CD14-positive monocyte (primary cell): ENCODE measurements around the gene NPC2. TPM values are rescaled to one million over a fixed set of nuclear protein-coding genes. Genes with fewer than 3 reads are reported as not detected.

Source experiments
- DNase-seq, 3 donors: peaks; one replicate each; pipeline ENCODE4 v3.0.0-alpha.2; 2011 to 2022
- H2AFZ ChIP-seq: 2 replicates; pipeline ENCODE4 v1.6.0; 2012; ENCODE audit warnings: mild to moderate bottlenecking, low read depth, low read length, inconsistent platforms; ENCODE audit not compliant: insufficient read depth, poor library complexity, severe bottlenecking
- H3K27ac ChIP-seq, 2 donors: 1 replicate in 1 of 2; 2 replicates in 1 of 2; pipeline ENCODE4 v1.5.1; 2012 to 2013; ENCODE audit warnings: low read length in 2 of 2, control low read depth in 1 of 2, inconsistent platforms in 1 of 2, low read depth in 1 of 2, mild to moderate bottlenecking in 1 of 2
- H3K27me3 ChIP-seq, 2 donors: one replicate each; pipeline versions ENCODE4 v1.6.0 to v1.6.1; 2011 to 2013; ENCODE audit warnings: low read length in 2 of 2; ENCODE audit not compliant: control insufficient read depth in 2 of 2, insufficient read depth in 2 of 2
- H3K36me3 ChIP-seq, 2 donors: replicated peaks in 1 of 2; 1 replicate in 1 of 2; 2 replicates in 1 of 2; pipeline versions ENCODE4 v1.5.1 to v1.6.1; 2012 to 2013; ENCODE audit warnings: low read length in 2 of 2, control low read depth in 1 of 2, inconsistent platforms in 1 of 2, mild to moderate bottlenecking in 1 of 2; ENCODE audit not compliant: insufficient read depth in 2 of 2, control insufficient read depth in 1 of 2
- H3K4me1 ChIP-seq, 2 donors: 1 replicate in 1 of 2; 2 replicates in 1 of 2; pipeline versions ENCODE4 v1.5.1 to v1.6.1; 2012 to 2013; ENCODE audit warnings: low read length in 2 of 2, control low read depth in 1 of 2, inconsistent platforms in 1 of 2, mild to moderate bottlenecking in 1 of 2, moderate library complexity in 1 of 2; ENCODE audit not compliant: insufficient read depth in 2 of 2, control insufficient read depth in 1 of 2
- H3K4me2 ChIP-seq: replicated peaks from 2 replicates; pipeline ENCODE3; 2012; ENCODE audit warnings: low read length, moderate library complexity, mild to moderate bottlenecking; ENCODE audit not compliant: poor library complexity, severe bottlenecking; ENCODE audit errors: extremely low read depth
- H3K4me3 ChIP-seq, 3 experiments: fragments of 200-600 bp in 1 of 3; sonication (generic) in 1 of 3; replicated peaks in 1 of 3; 1 replicate in 2 of 3; 2 replicates in 1 of 3; pipeline ENCODE4 v1.5.1; 2011 to 2013; ENCODE audit warnings: low read length in 3 of 3, mild to moderate bottlenecking in 3 of 3, control low read depth in 2 of 3, low read depth in 2 of 3, inconsistent platforms in 1 of 3, moderate library complexity in 1 of 3
- H3K79me2 ChIP-seq: 2 replicates; pipeline ENCODE4 v1.6.0; 2012; ENCODE audit warnings: mild to moderate bottlenecking, control low read depth, inconsistent platforms, low read length, moderate library complexity; ENCODE audit not compliant: insufficient read depth
- H3K9ac ChIP-seq: 2 replicates; pipeline ENCODE4 v1.6.0; 2017; ENCODE audit warnings: low read length, mild to moderate bottlenecking; ENCODE audit not compliant: insufficient read depth, poor library complexity, severe bottlenecking
- H3K9me3 ChIP-seq, 2 donors: replicated peaks in 1 of 2; 1 replicate in 1 of 2; 2 replicates in 1 of 2; pipeline versions ENCODE4 v1.5.1 to v1.6.1; 2012 to 2013; ENCODE audit warnings: low read length in 2 of 2, control low read depth in 1 of 2; ENCODE audit not compliant: control insufficient read depth in 1 of 2, insufficient read depth in 1 of 2
- H4K20me1 ChIP-seq: 2 replicates; pipeline ENCODE4 v1.6.0; 2012; ENCODE audit warnings: mild to moderate bottlenecking, low read length, control low read depth, moderate library complexity; ENCODE audit not compliant: insufficient read depth
- H3K27ac Mint-ChIP-seq, 7 donors: one replicate each; pipeline ENCODE4 v1.8.0; 2020; ENCODE audit warnings: mild to moderate bottlenecking in 7 of 7, mixed read lengths in 7 of 7, moderate library complexity in 6 of 7, inconsistent platforms in 2 of 7
- H3K27me3 Mint-ChIP-seq, 3 donors: one replicate each; pipeline ENCODE4 v1.8.0; 2021 to 2022; ENCODE audit warnings: low read depth in 3 of 3, mild to moderate bottlenecking in 3 of 3, mixed read lengths in 3 of 3, moderate library complexity in 3 of 3, inconsistent platforms in 1 of 3
- H3K36me3 Mint-ChIP-seq, 2 donors: one replicate each; pipeline ENCODE4 v1.8.0; 2020; ENCODE audit warnings: mixed read lengths in 2 of 2, inconsistent platforms in 1 of 2, mild to moderate bottlenecking in 1 of 2
- H3K4me1 Mint-ChIP-seq: one replicate; pipeline ENCODE4 v1.8.0; 2020; ENCODE audit warnings: mild to moderate bottlenecking, mixed read lengths
- H3K4me3 Mint-ChIP-seq, 2 donors: one replicate each; pipeline ENCODE4 v1.8.0; 2020; ENCODE audit warnings: mild to moderate bottlenecking in 2 of 2, mixed read lengths in 2 of 2, moderate library complexity in 1 of 2
- H3K9me3 Mint-ChIP-seq, 7 donors: one replicate each; pipeline ENCODE4 v1.8.0; 2020 to 2022; ENCODE audit warnings: mixed read lengths in 7 of 7, mild to moderate bottlenecking in 6 of 7, moderate library complexity in 6 of 7, inconsistent platforms in 2 of 7
- CTCF ChIP-seq: fragments of 200-600 bp; IDR thresholded peaks from one replicate; pipeline ENCODE4 v1.8.0; 2022; ENCODE audit warnings: antibody characterized with exemption, mild to moderate bottlenecking
- WGBS: methylation state at CpG from one replicate; pipeline ENCODE4 v1.1.5; 2013; ENCODE audit warnings: missing lambda C conversion rate; ENCODE audit not compliant: insufficient coverage; 5-methylcytosine and 5-hydroxymethylcytosine counted together
- intact Hi-C, 2 donors: fragments of 100-400 bp; cut with micrococcal nuclease; formaldehyde crosslinking; loops; one replicate each; pipeline versions ENCODE4 v1.15.0 to v1.15.1; 2023
- polyA plus RNA-seq, 3 donors: library from polyadenylated mRNA; depleted of rRNA in 1 of 3; unstranded in 2 of 3; stranded (reverse) in 1 of 3; fragments of 300-500 nt in 2 of 3; fragments of >200 nt in 1 of 3; fragmentation: Illumina TruSeq in 2 of 3; gene quantifications; 1 replicate in 2 of 3; 2 replicates in 1 of 3; pipeline ENCODE4 v1.2.3, GENCODE V29; 2012 to 2021

Gene NPC2
- polyA plus RNA-seq, 3 donors = 675 to 1,159 (median 772) TPM

- no peak for TF ChIP-seq CTCF
- no peaks in the 10 kb centered on the region for H3K9me3 ChIP-seq
- DNase-seq = no peak
- H2AFZ ChIP-seq = no peak overlapping the region
- H3K36me3 Mint-ChIP-seq = no peaks in the 10 kb centered on the region
- H3K79me2 ChIP-seq = no peaks in the 10 kb centered on the region
- H3K27me3 Mint-ChIP-seq = peaks cover 0 to 11% (median 5%) of the 10 kb centered on the region in 3 donors
- no peak overlapping the region for H3K27ac ChIP-seq
- no peaks in the 10 kb centered on the region for H3K36me3 ChIP-seq
- no peaks in the 10 kb centered on the region for H3K4me1 Mint-ChIP-seq
- H3K4me1 ChIP-seq = no peaks in the 10 kb centered on the region
- no peak overlapping the region for H3K4me2 ChIP-seq
- no peak overlapping the region for H3K4me3 Mint-ChIP-seq
- intact Hi-C loops = no loop called here
- no peaks in the 10 kb centered on the region for H3K27me3 ChIP-seq
- H3K27ac Mint-ChIP-seq = no peak overlapping the region
- 100% methylated on average over 1 of the region's 3 CpGs for WGBS
- H3K4me3 ChIP-seq = no peak overlapping the region
- no peaks in the 10 kb centered on the region for H3K9me3 Mint-ChIP-seq
- H4K20me1 ChIP-seq = no peaks in the 10 kb centered on the region
- H3K9ac ChIP-seq = no peak overlapping the region
Measured at GRCh38 chr14:74541225-74541624, 48.1 kb upstream of the NPC2 start.

GRCh38 chr14:74539503-74539902 is 46.4 kb upstream of the NPC2 start:
- no peaks in the 10 kb centered on the region for H3K36me3 Mint-ChIP-seq

More at GRCh38 chr14:74539503-74539902, 46.4 kb upstream of the NPC2 start:
- no peaks in the 10 kb centered on the region for H3K9me3 ChIP-seq
- no peaks in the 10 kb centered on the region for H3K4me1 ChIP-seq
- no peak overlapping the region for H2AFZ ChIP-seq
- DNase-seq = no peak
- TF ChIP-seq CTCF = no peak
- intact Hi-C loops = no loop called here
- Mint-ChIP-seq H3K9me3 (no peaks in the 10 kb centered on the region), H3K27ac (peak overlapping the region in 1 of 7 donors; percentile 6), H3K4me1 (no peaks in the 10 kb centered on the region), H3K27me3 (peaks cover 0 to 11% (median 6%) of the 10 kb centered on the region in 3 donors), H3K4me3 (no peak overlapping the region)
- H3K4me2 ChIP-seq = no peak overlapping the region
- no peaks in the 10 kb centered on the region for H3K27me3 ChIP-seq
- no peak overlapping the region for H3K4me3 ChIP-seq
- no peak overlapping the region for H3K27ac ChIP-seq
- WGBS = 74% methylated on average over 3 of the region's 4 CpGs
- no peaks in the 10 kb centered on the region for H3K36me3 ChIP-seq
- H4K20me1 ChIP-seq = no peaks in the 10 kb centered on the region
- no peak overlapping the region for H3K9ac ChIP-seq
- no peaks in the 10 kb centered on the region for H3K79me2 ChIP-seq
